ENCODE measurements around the gene DDX6.

Gene DDX6

DNA sequence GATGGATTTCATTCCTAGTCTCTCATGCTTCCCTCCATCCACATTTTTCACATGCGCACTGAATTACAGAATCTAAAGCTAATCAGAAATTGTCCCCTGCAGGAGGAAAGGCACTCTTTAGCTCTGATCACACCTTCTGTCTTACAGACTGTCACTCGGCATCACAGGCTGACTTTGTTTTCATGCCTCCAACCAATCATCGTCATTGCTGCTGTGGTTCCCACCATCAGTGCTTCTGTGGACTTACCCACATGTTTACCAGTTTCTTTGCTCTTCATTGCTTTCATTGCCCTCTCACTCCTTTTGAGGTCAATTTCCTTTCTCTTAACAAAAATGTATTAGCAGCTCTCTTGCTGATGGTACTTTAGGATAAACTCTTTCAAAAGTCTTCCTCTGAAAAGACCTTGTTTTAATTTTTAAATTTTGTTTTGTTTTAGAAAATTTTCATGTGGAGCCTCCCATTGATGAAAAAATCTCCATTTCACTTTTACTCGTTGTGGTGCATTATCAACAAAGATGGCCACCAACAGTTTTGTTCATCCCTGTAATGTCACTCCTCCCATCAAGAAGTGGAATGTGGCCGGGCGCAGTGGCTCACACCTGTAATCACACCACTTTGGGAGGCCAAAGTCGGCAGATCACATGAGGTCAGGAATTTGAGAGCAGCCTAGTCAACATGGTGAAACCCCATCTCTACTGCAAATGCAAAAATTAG is 91.3 kb downstream of the DDX6 start:
- Histone ChIP-seq H3K27ac (ENCODE audit: low read length) (no peak overlapping the region), H3K36me3 (ENCODE audit: control insufficient read depth in 2 of 2, insufficient read depth in 2 of 2, low read length in 2 of 2) (no peaks in the 10 kb centered on the region), H3K9ac (ENCODE audit: low read length in 2 of 2) (no peak overlapping the region)

More for the DNA sequence above, 91.3 kb downstream of the DDX6 start:
- Histone ChIP-seq H3K4me1 (ENCODE audit: control insufficient read depth, insufficient read depth, low read length) (no peaks in the 10 kb centered on the region), H3K4me3 (ENCODE audit: low read length in 2 of 2) (no peak overlapping the region), H3K9me3 (ENCODE audit: control insufficient read depth in 2 of 2, low read length in 2 of 2) (no peaks in the 10 kb centered on the region), H3K27me3 (ENCODE audit: control insufficient read depth in 1 of 2, insufficient read depth in 2 of 2, low read length in 2 of 2) (no peaks in the 10 kb centered on the region)

Data from stomach smooth muscle (tissue), 2 donors.